Mesothelial cell of epicardium (in vitro differentiated cells): Measurements from ENCODE around the gene PCNX2. TPM values are rescaled to one million over a fixed set of nuclear protein-coding genes. Genes with fewer than 3 reads are reported as not detected.
A peak's percentile ranks its signal among the peaks of the same experiment; 100 is the strongest.

Experiments used
- DNase-seq, 2 experiments: peaks; one replicate each; pipeline ENCODE4 v3.0.0; 2021; ENCODE audit warnings: low spot score in 2 of 2; ENCODE audit not compliant: unreplicated experiment in 2 of 2
- H3K27ac Mint-ChIP-seq: 2 replicates; pipeline ENCODE4 v1.8.0; 2021; ENCODE audit warnings: mixed read lengths
- H3K27me3 Mint-ChIP-seq: 2 replicates; pipeline ENCODE4 v1.8.0; 2021; ENCODE audit warnings: low read depth, mixed read lengths
- H3K36me3 Mint-ChIP-seq: 2 replicates; pipeline ENCODE4 v1.8.0; 2021; ENCODE audit warnings: mixed read lengths
- H3K4me1 Mint-ChIP-seq: 2 replicates; pipeline ENCODE4 v1.8.0; 2021; ENCODE audit warnings: mixed read lengths
- H3K4me3 Mint-ChIP-seq: 2 replicates; pipeline ENCODE4 v1.8.0; 2021; ENCODE audit warnings: mild to moderate bottlenecking, moderate library complexity, mixed read lengths
- H3K9me3 Mint-ChIP-seq: 2 replicates; pipeline ENCODE4 v1.8.0; 2021; ENCODE audit warnings: mixed read lengths
- CTCF ChIP-seq: fragments of 200-600 bp; sonication (generic); IDR thresholded peaks from one replicate; pipeline ENCODE4 v1.5.0; 2021; ENCODE audit warnings: antibody characterized with exemption; ENCODE audit not compliant: unreplicated experiment
- total RNA-seq: library from RNA; stranded (reverse); gene quantifications from 3 replicates; pipeline ENCODE4 v1.2.1, GENCODE V29; 2021

The PCNX2 gene
- total RNA-seq, 1 donor from 2014 or later, result 28.4 TPM

GRCh38 chr1:232978091-232978634 is 317.4 kb downstream of the PCNX2 start:
- Mint-ChIP-seq H3K4me3 (no peak overlapping the region), H3K4me1 (peaks cover 24% of the 10 kb centered on the region), H3K36me3 (peaks cover 43% of the 10 kb centered on the region), H3K9me3 (peaks cover 19% of the 10 kb centered on the region), H3K27ac (peak overlapping the region; percentile 40), H3K27me3 (no peaks in the 10 kb centered on the region)
- no peak for TF ChIP-seq CTCF
- DNase-seq, result no peak

GRCh38 chr1:232974971-232975370 is 320.6 kb downstream of the PCNX2 start:
- Mint-ChIP-seq H3K4me3 (no peak overlapping the region), H3K27ac (no peak overlapping the region), H3K4me1 (peaks cover 14% of the 10 kb centered on the region), H3K36me3 (peaks cover 68% of the 10 kb centered on the region), H3K27me3 (no peaks in the 10 kb centered on the region), H3K9me3 (peaks cover 36% of the 10 kb centered on the region)
- DNase-seq, result no peak
- no peak for TF ChIP-seq CTCF

- H3K36me3 Mint-ChIP-seq, result peaks cover 74% of the 10 kb centered on the region
- H3K4me3 Mint-ChIP-seq, result no peak overlapping the region
- H3K4me1 Mint-ChIP-seq, result peaks cover 12% of the 10 kb centered on the region
- no peak overlapping the region for H3K27ac Mint-ChIP-seq
- H3K9me3 Mint-ChIP-seq, result peaks cover 36% of the 10 kb centered on the region
- no peak for TF ChIP-seq CTCF
- DNase-seq, result no peak
- no peaks in the 10 kb centered on the region for H3K27me3 Mint-ChIP-seq
Measured at GRCh38 chr1:232973652-232974611, 321.6 kb downstream of the PCNX2 start.

- no peak for DNase-seq
- TF ChIP-seq CTCF, result no peak
- H3K4me1 Mint-ChIP-seq, result peaks cover 12% of the 10 kb centered on the region
- H3K9me3 Mint-ChIP-seq, result peaks cover 36% of the 10 kb centered on the region
- H3K27me3 Mint-ChIP-seq, result no peaks in the 10 kb centered on the region
- H3K27ac Mint-ChIP-seq, result no peak overlapping the region
- H3K4me3 Mint-ChIP-seq, result no peak overlapping the region
- peaks cover 64% of the 10 kb centered on the region for H3K36me3 Mint-ChIP-seq
Measured at GRCh38 chr1:232970508-232970907, 325.0 kb downstream of the PCNX2 start.

- peaks cover 59% of the 10 kb centered on the region for H3K36me3 Mint-ChIP-seq
- no peak overlapping the region for H3K27ac Mint-ChIP-seq
Measured at GRCh38 chr1:232969799-232970198, 325.7 kb downstream of the PCNX2 start.

More at GRCh38 chr1:232969799-232970198, 325.7 kb downstream of the PCNX2 start:
- no peak for DNase-seq
- Mint-ChIP-seq H3K27me3 (no peaks in the 10 kb centered on the region), H3K4me3 (no peak overlapping the region), H3K4me1 (peaks cover 19% of the 10 kb centered on the region), H3K9me3 (peaks cover 33% of the 10 kb centered on the region)
- TF ChIP-seq CTCF, result no peak
